Gastrocnemius medialis (tissue), 4 donors: ENCODE data around the gene MYO16. TPM values are rescaled to one million over a fixed set of nuclear protein-coding genes. Genes with fewer than 3 reads are reported as not detected.

Source experiments
- ATAC-seq, 2 donors: fragments of 150-250 bp; one replicate each; pipeline ENCODE4 v1.9.1; 2016
- DNase-seq, 2 donors: peaks; one replicate each; pipeline ENCODE4 v3.0.0-alpha.2; 2019
- H3K27ac ChIP-seq, 4 donors: fragments of 200-600 bp; sonication (generic); 1 replicate in 1 of 4; 2 replicates in 3 of 4; pipeline ENCODE4 v1.5.1; 2016 to 2018; ENCODE audit warnings: mild to moderate bottlenecking in 2 of 4, moderate library complexity in 1 of 4
- H3K27me3 ChIP-seq, 3 donors: fragments of 200-600 bp; sonication (generic) in 2 of 3; 1 replicate in 1 of 3; 2 replicates in 2 of 3; pipeline versions ENCODE4 v1.5.1 to v1.6.0; 2016 to 2019; ENCODE audit warnings: mild to moderate bottlenecking in 1 of 3, moderate library complexity in 1 of 3
- H3K36me3 ChIP-seq, 2 donors: fragments of 200-600 bp; sonication (generic) in 1 of 2; one replicate each; pipeline ENCODE4 v1.5.1; 2017 to 2018
- H3K4me1 ChIP-seq, 2 donors: fragments of 200-600 bp; sonication (generic) in 1 of 2; one replicate each; pipeline ENCODE4 v1.5.1; 2016 to 2017; ENCODE audit warnings: mild to moderate bottlenecking in 2 of 2
- H3K4me3 ChIP-seq, 4 donors: fragments of 200-600 bp; sonication (generic) in 3 of 4; 1 replicate in 1 of 4; 2 replicates in 3 of 4; pipeline ENCODE4 v1.5.1; 2016 to 2019; ENCODE audit warnings: mild to moderate bottlenecking in 2 of 4
- H3K9me3 ChIP-seq, 3 donors: fragments of 200-600 bp; sonication (generic) in 2 of 3; 1 replicate in 1 of 3; 2 replicates in 2 of 3; pipeline ENCODE4 v1.5.1; 2016 to 2019
- POLR2A ChIP-seq, 2 donors: fragments of 450-650 bp; IDR thresholded peaks; one replicate each; pipeline ENCODE4 v1.6.1; 2017; ENCODE audit warnings: antibody characterized with exemption in 2 of 2, mild to moderate bottlenecking in 2 of 2, moderate library complexity in 2 of 2
- in situ Hi-C, 4 donors: fragments of 200-750 bp; cut with MboI; loops; one replicate each; pipeline versions ENCODE4 v1.15.0 to v1.8.0; 2017; ENCODE audit warnings: low sequenced_read_pairs in 4 of 4
- intact Hi-C: fragments of 100-400 bp; cut with DNase I; formaldehyde crosslinking; loops from one replicate; pipeline ENCODE4 v1.15.1; 2023; ENCODE audit warnings: low total_unique reads
- total RNA-seq, 4 donors: library from RNA; depleted of rRNA; stranded (reverse); fragments of >200 nt; gene quantifications; one replicate each; pipeline versions ENCODE4 v1.1.0 to v1.2.3, GENCODE V29; 2016
- TF ChIP-seq, protein P1 (sequence below), 5 experiments: fragments of 450-650 bp in 3 of 5; fragments of 200-600 bp in 2 of 5; sonication (generic) in 2 of 5; IDR thresholded peaks in 4 of 5; conservative IDR thresholded peaks in 1 of 5; 1 replicate in 4 of 5; 2 replicates in 1 of 5; pipeline ENCODE4 v1.5.1; 2016 to 2019; ENCODE audit warnings: antibody characterized with exemption in 5 of 5, mild to moderate bottlenecking in 3 of 5, moderate library complexity in 3 of 5

MYO16 gene
- total RNA-seq, 4 donors from 2014 or later = 0.02 TPM; not detected in 3

DNA sequence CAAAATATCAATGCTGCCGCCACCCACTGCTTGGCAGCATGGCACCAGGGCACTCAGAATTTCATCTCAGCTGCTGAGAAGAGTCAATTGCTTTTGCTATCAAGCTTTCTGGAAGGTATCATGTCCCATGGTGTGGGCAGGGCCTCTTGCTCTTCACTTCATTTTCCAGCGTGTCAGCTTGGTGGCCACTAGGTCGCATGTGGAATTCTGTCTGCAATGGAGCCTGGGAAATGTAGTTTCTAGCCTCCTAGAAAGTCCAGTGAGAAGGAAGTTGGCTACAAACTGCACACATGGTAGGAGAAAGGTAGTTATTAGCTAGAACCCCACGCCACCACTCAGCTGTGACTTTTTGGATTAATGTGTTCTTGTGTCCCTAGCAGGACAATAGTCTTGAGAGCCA is 105.3 kb downstream of the MYO16 start:
- Histone ChIP-seq H3K4me1 (no peaks in the 10 kb centered on the region), H3K4me3 (no peak overlapping the region), H3K36me3 (no peaks in the 10 kb centered on the region), H3K27me3 (no peaks in the 10 kb centered on the region), H3K9me3 (no peaks in the 10 kb centered on the region), H3K27ac (no peak overlapping the region)
- intact Hi-C loops = no loop called here
- in situ Hi-C loops = no loop called here
- TF ChIP-seq POLR2A (IDR thresholded peaks at IDR 0.05) = no peak
- TF ChIP-seq, protein P1, sequence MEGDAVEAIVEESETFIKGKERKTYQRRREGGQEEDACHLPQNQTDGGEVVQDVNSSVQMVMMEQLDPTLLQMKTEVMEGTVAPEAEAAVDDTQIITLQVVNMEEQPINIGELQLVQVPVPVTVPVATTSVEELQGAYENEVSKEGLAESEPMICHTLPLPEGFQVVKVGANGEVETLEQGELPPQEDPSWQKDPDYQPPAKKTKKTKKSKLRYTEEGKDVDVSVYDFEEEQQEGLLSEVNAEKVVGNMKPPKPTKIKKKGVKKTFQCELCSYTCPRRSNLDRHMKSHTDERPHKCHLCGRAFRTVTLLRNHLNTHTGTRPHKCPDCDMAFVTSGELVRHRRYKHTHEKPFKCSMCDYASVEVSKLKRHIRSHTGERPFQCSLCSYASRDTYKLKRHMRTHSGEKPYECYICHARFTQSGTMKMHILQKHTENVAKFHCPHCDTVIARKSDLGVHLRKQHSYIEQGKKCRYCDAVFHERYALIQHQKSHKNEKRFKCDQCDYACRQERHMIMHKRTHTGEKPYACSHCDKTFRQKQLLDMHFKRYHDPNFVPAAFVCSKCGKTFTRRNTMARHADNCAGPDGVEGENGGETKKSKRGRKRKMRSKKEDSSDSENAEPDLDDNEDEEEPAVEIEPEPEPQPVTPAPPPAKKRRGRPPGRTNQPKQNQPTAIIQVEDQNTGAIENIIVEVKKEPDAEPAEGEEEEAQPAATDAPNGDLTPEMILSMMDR (IDR thresholded peaks at IDR 0.05 in 4 of 5, conservative IDR thresholded peaks at IDR 0.05 in 1 of 5) = no peak
- DNase-seq (no peak), ATAC-seq (no peak)

DNA sequence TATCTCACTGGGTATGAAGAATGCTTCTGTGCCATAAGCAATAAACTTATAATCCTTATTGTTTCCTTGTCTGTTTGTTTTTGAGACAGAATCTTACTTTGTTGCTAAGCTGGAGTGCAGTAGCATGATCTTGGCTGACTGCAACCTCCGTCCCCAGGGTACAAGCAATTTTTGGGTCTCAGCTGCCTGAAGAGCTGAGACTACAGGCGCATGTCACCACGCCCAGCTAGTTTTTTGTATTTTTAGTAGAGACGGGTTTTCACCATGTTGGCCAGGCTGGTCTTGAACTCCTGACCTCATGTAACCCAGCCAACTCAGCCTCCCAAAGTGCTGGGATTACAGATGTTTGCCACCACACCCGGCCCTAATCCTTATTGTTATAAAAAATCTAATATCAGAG is 112.5 kb downstream of the MYO16 start:
- Histone ChIP-seq H3K27me3 (no peaks in the 10 kb centered on the region), H3K4me1 (no peaks in the 10 kb centered on the region), H3K9me3 (no peaks in the 10 kb centered on the region), H3K36me3 (no peaks in the 10 kb centered on the region), H3K4me3 (no peak overlapping the region), H3K27ac (no peak overlapping the region)
- no peak for ATAC-seq
- TF ChIP-seq, protein P1 (IDR thresholded peaks at IDR 0.05 in 4 of 5, conservative IDR thresholded peaks at IDR 0.05 in 1 of 5) = no peak
- TF ChIP-seq POLR2A (IDR thresholded peaks at IDR 0.05) = no peak
- no peak for DNase-seq
- intact Hi-C loops (no loop called here), in situ Hi-C loops (no loop called here)

DNA sequence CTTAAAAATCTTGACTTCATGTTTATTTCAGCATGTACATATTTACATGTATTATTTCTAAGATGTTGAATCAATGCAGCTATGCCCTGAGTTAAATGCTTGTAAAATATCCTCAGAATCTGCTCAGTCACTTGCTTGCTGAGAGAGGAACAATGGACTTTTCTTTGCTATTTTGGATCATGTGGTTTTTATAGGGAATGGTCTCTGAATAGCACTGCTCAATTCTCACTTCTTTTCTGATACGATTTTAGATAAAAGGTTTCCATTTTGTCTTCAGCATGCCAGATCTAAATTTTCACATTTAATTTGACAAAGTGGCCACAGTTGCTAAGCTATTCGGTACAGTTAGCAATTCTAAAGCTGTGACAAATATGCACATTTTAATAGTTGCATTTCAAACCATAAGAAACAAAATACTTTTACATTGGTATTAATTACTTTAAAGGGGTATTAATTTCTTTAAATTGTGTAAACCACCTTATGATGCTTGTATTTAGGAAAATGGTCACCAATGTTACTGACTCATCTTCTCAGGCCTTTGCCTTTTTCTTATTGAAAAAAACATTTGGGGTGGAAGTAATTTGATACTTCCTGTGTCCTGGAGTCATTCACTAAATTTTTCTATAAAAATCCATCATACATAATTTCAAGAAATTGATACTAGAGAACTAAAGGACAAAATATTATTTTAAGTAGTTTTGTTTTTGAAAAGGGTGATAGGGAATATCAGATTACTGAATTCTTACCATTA is 113.5 kb downstream of the MYO16 start:
- no peaks in the 10 kb centered on the region for H3K9me3 ChIP-seq
- TF ChIP-seq, protein P1 (IDR thresholded peaks at IDR 0.05 in 4 of 5, conservative IDR thresholded peaks at IDR 0.05 in 1 of 5) = no peak
- TF ChIP-seq POLR2A (IDR thresholded peaks at IDR 0.05) = no peak
- no peak overlapping the region for H3K27ac ChIP-seq
- no peaks in the 10 kb centered on the region for H3K36me3 ChIP-seq
- ATAC-seq (no peak), DNase-seq (no peak)
- H3K4me3 ChIP-seq = no peak overlapping the region
- intact Hi-C loops = no loop called here
- in situ Hi-C loops = no loop called here
- H3K27me3 ChIP-seq = no peaks in the 10 kb centered on the region
- H3K4me1 ChIP-seq = no peaks in the 10 kb centered on the region

DNA sequence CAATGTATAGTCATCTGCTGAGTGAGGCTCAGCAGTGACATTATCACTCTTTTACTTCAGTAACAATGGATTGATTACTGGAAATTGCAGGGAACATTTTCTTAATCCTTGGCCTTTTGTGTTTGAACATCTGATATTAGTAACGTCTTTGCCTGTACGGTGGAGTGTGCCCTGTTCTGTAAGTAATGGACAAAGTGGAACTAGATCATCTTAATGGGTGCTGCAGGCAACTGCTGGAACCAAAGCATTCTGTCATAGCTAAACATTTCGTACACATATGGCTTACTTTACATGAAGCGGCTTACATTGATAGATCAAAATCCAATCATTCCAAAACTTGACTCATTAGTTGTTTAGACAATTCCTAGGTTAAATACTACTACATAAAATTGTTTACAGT is 114.1 kb downstream of the MYO16 start:
- no peak overlapping the region for H3K27ac ChIP-seq
- ATAC-seq (no peak), DNase-seq (no peak)
- intact Hi-C loops = no loop called here
- TF ChIP-seq, protein P1 (IDR thresholded peaks at IDR 0.05 in 4 of 5, conservative IDR thresholded peaks at IDR 0.05 in 1 of 5) = no peak
- no peak for TF ChIP-seq POLR2A (IDR thresholded peaks at IDR 0.05)
- in situ Hi-C loops = no loop called here
- H3K9me3 ChIP-seq = no peaks in the 10 kb centered on the region
- H3K4me1 ChIP-seq = no peaks in the 10 kb centered on the region
- H3K27me3 ChIP-seq = no peaks in the 10 kb centered on the region
- no peaks in the 10 kb centered on the region for H3K36me3 ChIP-seq
- H3K4me3 ChIP-seq = no peak overlapping the region

DNA sequence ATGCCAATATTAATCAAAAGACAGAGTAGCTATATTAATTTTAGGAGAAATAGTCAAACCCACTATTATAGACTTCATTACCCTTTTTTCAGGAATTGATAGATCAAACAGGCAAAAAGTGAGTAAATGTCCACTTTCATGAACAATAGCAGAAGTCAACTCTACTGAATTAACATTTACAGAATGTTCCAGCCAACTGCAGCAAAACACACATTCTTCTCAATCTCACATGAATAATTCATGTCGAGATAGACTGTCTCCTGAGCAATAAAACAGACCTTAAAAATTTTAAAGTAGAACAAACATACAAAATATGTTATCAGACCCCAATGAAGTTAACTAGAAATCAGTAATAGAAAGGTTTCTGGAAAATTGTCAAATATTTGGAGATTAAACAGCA is 118.4 kb downstream of the MYO16 start:
- Histone ChIP-seq H3K9me3 (no peaks in the 10 kb centered on the region), H3K4me3 (no peak overlapping the region), H3K4me1 (no peaks in the 10 kb centered on the region), H3K36me3 (no peaks in the 10 kb centered on the region), H3K27me3 (no peaks in the 10 kb centered on the region), H3K27ac (no peak overlapping the region)
- DNase-seq (no peak), ATAC-seq (no peak)
- in situ Hi-C loops = no loop called here
- intact Hi-C loops = no loop called here
- TF ChIP-seq, protein P1 (IDR thresholded peaks at IDR 0.05 in 4 of 5, conservative IDR thresholded peaks at IDR 0.05 in 1 of 5) = no peak
- TF ChIP-seq POLR2A (IDR thresholded peaks at IDR 0.05) = no peak
